HL-60 (cell line): ENCODE results near the gene ZSCAN30.

Experiments used
- GABPA ChIP-seq: IDR thresholded peaks from 2 replicates; pipeline ENCODE4 v1.6.1; 2012; ENCODE audit warnings: low read depth
- POLR2AphosphoS5 ChIP-seq: IDR thresholded peaks from 2 replicates; pipeline ENCODE4 v1.6.1; 2012; ENCODE audit warnings: low read depth
- SPI1 ChIP-seq: IDR thresholded peaks from 2 replicates; pipeline ENCODE4 v1.6.1; 2012; ENCODE audit warnings: low read depth, mild to moderate bottlenecking, borderline replicate concordance
- TF ChIP-seq, protein P1 (sequence below): IDR thresholded peaks from one replicate; pipeline ENCODE4 v1.5.1; 2011; ENCODE audit warnings: low read length, control low read depth, inconsistent platforms; ENCODE audit not compliant: insufficient read depth

DNA sequence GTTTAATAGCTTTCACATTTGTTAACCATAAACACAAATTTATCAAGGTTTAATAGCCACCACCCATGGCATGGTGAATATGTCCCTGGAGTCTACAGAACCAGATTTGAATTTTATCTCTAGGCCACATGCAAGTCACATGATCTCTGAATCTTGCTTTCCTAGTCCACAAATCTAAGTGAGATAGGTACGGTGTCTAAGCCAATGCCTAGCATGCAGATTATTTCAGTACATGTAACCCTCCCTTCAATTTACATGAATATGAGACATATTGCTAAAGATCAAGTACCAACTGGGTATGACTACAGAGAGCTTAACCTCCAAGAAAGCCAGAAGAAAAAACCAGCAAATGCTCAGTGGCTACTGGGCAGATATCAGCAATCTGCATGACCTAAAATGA is 44.2 kb upstream of the ZSCAN30 start:
- TF ChIP-seq, protein P1, sequence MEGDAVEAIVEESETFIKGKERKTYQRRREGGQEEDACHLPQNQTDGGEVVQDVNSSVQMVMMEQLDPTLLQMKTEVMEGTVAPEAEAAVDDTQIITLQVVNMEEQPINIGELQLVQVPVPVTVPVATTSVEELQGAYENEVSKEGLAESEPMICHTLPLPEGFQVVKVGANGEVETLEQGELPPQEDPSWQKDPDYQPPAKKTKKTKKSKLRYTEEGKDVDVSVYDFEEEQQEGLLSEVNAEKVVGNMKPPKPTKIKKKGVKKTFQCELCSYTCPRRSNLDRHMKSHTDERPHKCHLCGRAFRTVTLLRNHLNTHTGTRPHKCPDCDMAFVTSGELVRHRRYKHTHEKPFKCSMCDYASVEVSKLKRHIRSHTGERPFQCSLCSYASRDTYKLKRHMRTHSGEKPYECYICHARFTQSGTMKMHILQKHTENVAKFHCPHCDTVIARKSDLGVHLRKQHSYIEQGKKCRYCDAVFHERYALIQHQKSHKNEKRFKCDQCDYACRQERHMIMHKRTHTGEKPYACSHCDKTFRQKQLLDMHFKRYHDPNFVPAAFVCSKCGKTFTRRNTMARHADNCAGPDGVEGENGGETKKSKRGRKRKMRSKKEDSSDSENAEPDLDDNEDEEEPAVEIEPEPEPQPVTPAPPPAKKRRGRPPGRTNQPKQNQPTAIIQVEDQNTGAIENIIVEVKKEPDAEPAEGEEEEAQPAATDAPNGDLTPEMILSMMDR = no peak
- TF ChIP-seq POLR2AphosphoS5 (no peak; the same call in 1 of the 2 replicates), SPI1 (no peak), GABPA (no peak)
